Loucy (cell line): ENCODE measurements around the gene SHBG.
"Not testable (repeated sequence)": the region's sequence is repeated elsewhere in the genome, so short reads cannot be mapped to it uniquely, and the experiment has no call there.

ENCODE experiments used
- H2AFZ ChIP-seq: fragments of 200-600 bp; sonication (generic); 2 replicates; pipeline ENCODE4 v1.6.0; 2016; ENCODE audit warnings: antibody characterized with exemption, mild to moderate bottlenecking, low read length, moderate library complexity
- H3F3A ChIP-seq: fragments of 200-600 bp; 2 replicates; pipeline ENCODE4 v1.6.0; 2016; ENCODE audit warnings: antibody characterized with exemption, low read depth, mild to moderate bottlenecking
- H3K27me3 ChIP-seq: fragments of 200-600 bp; sonication (generic); 2 replicates; pipeline ENCODE4 v1.6.1; 2014; ENCODE audit warnings: low read length, mild to moderate bottlenecking; ENCODE audit not compliant: insufficient read depth, poor library complexity, severe bottlenecking
- H3K36me3 ChIP-seq: fragments of 200-600 bp; sonication (generic); 2 replicates; pipeline ENCODE4 v1.6.1; 2016; ENCODE audit warnings: low read length; ENCODE audit not compliant: insufficient read depth
- H3K4me1 ChIP-seq: fragments of 200-600 bp; sonication (generic); 2 replicates; pipeline ENCODE4 v1.5.1; 2014; ENCODE audit warnings: low read length, mild to moderate bottlenecking; ENCODE audit not compliant: insufficient read depth, poor library complexity, severe bottlenecking
- H3K4me2 ChIP-seq: fragments of 200-600 bp; sonication (generic); 2 replicates; pipeline ENCODE4 v1.6.0; 2014; ENCODE audit warnings: antibody characterized with exemption, low read length, low read depth, mild to moderate bottlenecking; ENCODE audit not compliant: poor library complexity, severe bottlenecking
- H3K4me3 ChIP-seq: fragments of 200-600 bp; sonication (generic); 2 replicates; pipeline ENCODE4 v1.5.1; 2014; ENCODE audit warnings: low read length, mild to moderate bottlenecking, mixed read lengths; ENCODE audit not compliant: poor library complexity, severe bottlenecking
- H3K79me2 ChIP-seq: fragments of 200-600 bp; sonication (generic); 2 replicates; pipeline ENCODE4 v1.6.1; 2014; ENCODE audit warnings: low read length; ENCODE audit not compliant: insufficient read depth
- H3K9ac ChIP-seq: fragments of 200-600 bp; sonication (generic); 2 replicates; pipeline ENCODE4 v1.6.0; 2014; ENCODE audit warnings: mild to moderate bottlenecking, low read depth, low read length, moderate library complexity; ENCODE audit not compliant: poor library complexity, severe bottlenecking
- H3K9me2 ChIP-seq: fragments of 200-600 bp; sonication (generic); replicated peaks from 2 replicates; pipeline ENCODE4 v1.6.1; 2016; ENCODE audit warnings: low read depth, low read length, mixed read lengths
- H3K9me3 ChIP-seq: fragments of 200-600 bp; sonication (generic); 2 replicates; pipeline ENCODE4 v1.6.1; 2014; ENCODE audit warnings: mild to moderate bottlenecking, antibody characterized with exemption, low read length, low read depth; ENCODE audit not compliant: insufficient read depth
- H4K20me1 ChIP-seq: fragments of 200-600 bp; sonication (generic); 2 replicates; pipeline ENCODE4 v1.6.0; 2014; ENCODE audit warnings: antibody characterized with exemption, low read length, mild to moderate bottlenecking; ENCODE audit not compliant: insufficient read depth, poor library complexity, severe bottlenecking
- EZH2phosphoT487 ChIP-seq: fragments of 200-600 bp; IDR thresholded peaks from 2 replicates; pipeline ENCODE4 v1.6.1; 2018; ENCODE audit warnings: antibody characterized with exemption, mild to moderate bottlenecking, moderate library complexity, borderline replicate concordance
- TF ChIP-seq, protein P1 (sequence below): fragments of 200-600 bp; sonication (generic); conservative IDR thresholded peaks from 2 replicates; pipeline ENCODE4 v1.5.1; 2014; ENCODE audit warnings: mild to moderate bottlenecking, antibody characterized with exemption, low read length

The SHBG gene

DNA sequence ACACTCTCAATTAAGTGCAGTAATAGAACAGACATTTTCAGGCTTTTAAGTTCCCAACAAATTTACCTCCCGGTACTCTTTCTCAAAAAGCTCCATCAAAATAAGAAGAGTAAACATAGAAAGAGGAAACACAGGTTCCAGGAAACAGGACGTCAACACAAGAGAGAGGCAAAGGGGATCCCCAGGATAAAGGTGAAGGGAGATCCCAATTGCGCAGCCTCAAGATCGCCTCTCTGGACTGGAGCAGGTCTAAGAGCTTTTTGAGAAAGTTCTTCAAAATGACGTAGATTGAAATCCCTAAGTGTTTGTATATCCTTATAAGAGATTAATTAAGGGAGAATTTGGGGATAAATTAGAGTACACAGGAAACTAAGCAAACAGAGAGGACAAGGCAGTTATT lies 11.3 kb upstream of the SHBG start:
- Histone ChIP-seq H3K27me3 (no peaks in the 10 kb centered on the region), H3K9me2 (no peaks in the 10 kb centered on the region), H3K9ac (no peak overlapping the region), H3K4me2 (no peak overlapping the region), H3K4me3 (no peak overlapping the region), H3F3A (no peaks in the 10 kb centered on the region), H4K20me1 (peaks cover 8% of the 10 kb centered on the region), H3K36me3 (no peaks in the 10 kb centered on the region), H2AFZ (no peak overlapping the region), H3K4me1 (peaks cover 6% of the 10 kb centered on the region), H3K79me2 (peaks cover 8% of the 10 kb centered on the region), H3K9me3 (no peaks in the 10 kb centered on the region)
- no peak for TF ChIP-seq EZH2phosphoT487
- TF ChIP-seq, protein P1, sequence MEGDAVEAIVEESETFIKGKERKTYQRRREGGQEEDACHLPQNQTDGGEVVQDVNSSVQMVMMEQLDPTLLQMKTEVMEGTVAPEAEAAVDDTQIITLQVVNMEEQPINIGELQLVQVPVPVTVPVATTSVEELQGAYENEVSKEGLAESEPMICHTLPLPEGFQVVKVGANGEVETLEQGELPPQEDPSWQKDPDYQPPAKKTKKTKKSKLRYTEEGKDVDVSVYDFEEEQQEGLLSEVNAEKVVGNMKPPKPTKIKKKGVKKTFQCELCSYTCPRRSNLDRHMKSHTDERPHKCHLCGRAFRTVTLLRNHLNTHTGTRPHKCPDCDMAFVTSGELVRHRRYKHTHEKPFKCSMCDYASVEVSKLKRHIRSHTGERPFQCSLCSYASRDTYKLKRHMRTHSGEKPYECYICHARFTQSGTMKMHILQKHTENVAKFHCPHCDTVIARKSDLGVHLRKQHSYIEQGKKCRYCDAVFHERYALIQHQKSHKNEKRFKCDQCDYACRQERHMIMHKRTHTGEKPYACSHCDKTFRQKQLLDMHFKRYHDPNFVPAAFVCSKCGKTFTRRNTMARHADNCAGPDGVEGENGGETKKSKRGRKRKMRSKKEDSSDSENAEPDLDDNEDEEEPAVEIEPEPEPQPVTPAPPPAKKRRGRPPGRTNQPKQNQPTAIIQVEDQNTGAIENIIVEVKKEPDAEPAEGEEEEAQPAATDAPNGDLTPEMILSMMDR, result no peak

DNA sequence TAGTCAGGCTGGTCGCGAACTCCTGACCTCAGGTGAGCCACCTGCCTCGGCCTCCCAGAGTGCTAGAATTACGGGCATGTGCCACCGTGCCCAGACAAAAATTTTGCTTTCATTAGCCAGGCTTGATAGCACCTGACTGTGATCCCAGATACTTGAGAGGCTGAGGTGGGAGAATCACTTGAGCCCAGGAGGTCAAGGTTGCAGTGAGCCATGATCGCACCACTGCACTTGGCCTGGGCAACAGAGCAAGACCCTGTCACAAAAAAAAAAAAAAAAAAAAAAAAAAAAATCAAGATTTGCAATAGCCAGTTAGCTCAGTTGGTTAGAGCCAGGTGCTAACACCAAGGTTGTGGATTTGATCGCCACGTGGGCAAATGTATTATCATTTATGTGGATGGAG lies 9.1 kb upstream of the SHBG start:
- H3K27me3 ChIP-seq, result no peaks in the 10 kb centered on the region
- no peak overlapping the region for H3K9ac ChIP-seq
- no peak for TF ChIP-seq EZH2phosphoT487
- TF ChIP-seq, protein P1, result no peak
- no peaks in the 10 kb centered on the region for H3K36me3 ChIP-seq
- H3K4me2 ChIP-seq, result no peak overlapping the region
- no peaks in the 10 kb centered on the region for H3K9me2 ChIP-seq
- H2AFZ ChIP-seq, result no peak overlapping the region
- H3F3A ChIP-seq, result no peaks in the 10 kb centered on the region
- H3K9me3 ChIP-seq, result no peaks in the 10 kb centered on the region
- H3K4me1 ChIP-seq, result no peaks in the 10 kb centered on the region
- H3K4me3 ChIP-seq, result no peak overlapping the region
- no peaks in the 10 kb centered on the region for H4K20me1 ChIP-seq
- H3K79me2 ChIP-seq, result no peaks in the 10 kb centered on the region

DNA sequence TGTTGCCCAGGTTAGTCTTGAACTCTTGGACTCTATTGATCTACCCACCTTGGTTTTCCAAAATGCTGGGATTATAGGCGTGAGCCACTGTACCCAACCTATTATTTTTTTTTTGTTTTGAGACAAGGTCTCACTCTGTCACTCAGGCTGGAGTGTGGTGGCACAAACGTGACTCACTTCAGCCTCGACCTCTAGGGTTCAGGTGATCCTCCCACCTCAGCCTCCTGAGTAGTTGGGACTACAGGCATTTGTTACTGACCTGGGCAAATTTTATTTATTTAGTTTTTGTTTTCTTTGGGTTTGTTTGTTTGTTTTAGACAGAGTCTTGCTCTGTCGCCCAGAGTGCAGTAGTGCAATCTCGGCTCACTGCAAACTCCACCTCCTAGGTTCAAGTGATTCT lies 6.3 kb upstream of the SHBG start:
- Histone ChIP-seq H3K4me2 (no peak overlapping the region), H3K9me2 (no peaks in the 10 kb centered on the region), H3K79me2 (peaks cover 7% of the 10 kb centered on the region; the same call in 1 of the 2 replicates), H3K36me3 (no peaks in the 10 kb centered on the region), H3K9ac (no peak overlapping the region), H3K4me1 (peaks cover 7% of the 10 kb centered on the region), H2AFZ (no peak overlapping the region), H3F3A (no peaks in the 10 kb centered on the region), H3K27me3 (no peaks in the 10 kb centered on the region), H3K4me3 (no peak overlapping the region), H3K9me3 (no peaks in the 10 kb centered on the region), H4K20me1 (no peaks in the 10 kb centered on the region)
- no peak for TF ChIP-seq EZH2phosphoT487
- TF ChIP-seq, protein P1, result no peak

DNA sequence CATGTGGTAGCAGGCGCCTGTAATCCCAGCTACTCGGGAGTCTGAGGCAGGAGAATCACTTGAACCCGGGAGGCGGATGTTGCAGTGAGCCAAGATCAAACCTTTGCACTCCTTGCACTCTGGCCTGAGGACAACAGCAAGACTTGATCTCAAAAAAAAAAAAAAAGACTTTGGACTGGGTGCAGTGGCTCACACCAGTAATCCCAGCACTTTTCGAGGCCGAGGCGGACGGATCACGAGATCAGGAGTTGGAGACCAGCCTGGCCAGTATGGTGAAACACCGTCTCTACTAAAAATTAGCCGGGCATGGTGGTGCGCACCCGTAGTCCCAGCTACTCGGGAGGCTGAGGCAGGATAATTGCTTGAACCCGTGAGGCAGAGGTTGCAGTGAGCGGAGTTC lies 4.2 kb upstream of the SHBG start:
- H3K9ac ChIP-seq, H3K27me3 ChIP-seq, H3K4me1 ChIP-seq, H3K36me3 ChIP-seq, H4K20me1 ChIP-seq, H3F3A ChIP-seq, H3K4me3 ChIP-seq, H3K9me2 ChIP-seq, H3K4me2 ChIP-seq, H3K79me2 ChIP-seq, H2AFZ ChIP-seq, H3K9me3 ChIP-seq: not testable (repeated sequence)
